K562 (cell line): ENCODE results near the gene SPAG17.

Experiments used
- BCLAF1 ChIP-seq, 2 experiments: fragments of 450-650 bp in 1 of 2; IDR thresholded peaks; 2 replicates each; pipeline ENCODE4 v1.6.1; 2011 to 2017; ENCODE audit warnings: low read depth in 2 of 2, antibody characterized with exemption in 1 of 2, borderline replicate concordance in 1 of 2, low read length in 1 of 2, mild to moderate bottlenecking in 1 of 2, mixed read lengths in 1 of 2; ENCODE audit not compliant: control insufficient read depth in 1 of 2
- C11orf30 ChIP-seq: fragments of 450-650 bp; IDR thresholded peaks from 2 replicates; pipeline ENCODE4 v1.6.1; 2016; ENCODE audit warnings: low read depth, mild to moderate bottlenecking
- CREB1 ChIP-seq, 2 experiments: sonication (generic) in 1 of 2; formaldehyde crosslinking in 1 of 2; IDR thresholded peaks; 2 replicates each; pipeline versions ENCODE4 v1.6.1 to v1.8.0; 2012 to 2022; ENCODE audit warnings: inconsistent platforms in 1 of 2, mild to moderate bottlenecking in 1 of 2, missing genetic modification reagents in 1 of 2, moderate library complexity in 1 of 2
- CTCF ChIP-seq, 3 experiments: IDR thresholded peaks in 2 of 3; conservative IDR thresholded peaks in 1 of 3; 2 replicates each; pipeline ENCODE4 v1.5.1; 2011 to 2012; ENCODE audit warnings: low read length in 3 of 3, mild to moderate bottlenecking in 3 of 3, control low read depth in 2 of 3, improper control_type of control experiment in 1 of 3, inconsistent platforms in 1 of 3, low read depth in 1 of 3, mixed read lengths in 1 of 3, moderate library complexity in 1 of 3; ENCODE audit not compliant: insufficient read depth in 2 of 3
- E2F3 ChIP-seq: fragments of 250-450 bp; sonication (Bioruptor Pico); IDR thresholded peaks from 2 replicates; pipeline ENCODE4 v1.4.0; 2020; ENCODE audit warnings: mild to moderate bottlenecking
- POLR2AphosphoS5 ChIP-seq: IDR thresholded peaks from 2 replicates; pipeline ENCODE4 v1.6.1; 2011; ENCODE audit warnings: mild to moderate bottlenecking, low read depth, low read length, moderate library complexity; ENCODE audit not compliant: control insufficient read depth, insufficient read depth
- SRF ChIP-seq, 2 experiments: fragments of 250-450, 450-650 bp in 1 of 2; sonication (Bioruptor Pico) in 1 of 2; sonication (generic) in 1 of 2; formaldehyde crosslinking; IDR thresholded peaks; 2 replicates each; pipeline versions ENCODE4 v1.5.0 to v1.5.1; 2020 to 2022; ENCODE audit warnings: mild to moderate bottlenecking in 1 of 2, missing genetic modification reagents in 1 of 2
- UBTF ChIP-seq, 2 experiments: IDR thresholded peaks; 2 replicates each; pipeline ENCODE4 v1.6.1; 2012; ENCODE audit warnings: improper control_type of control experiment in 2 of 2, low read depth in 2 of 2, low read length in 2 of 2, borderline replicate concordance in 1 of 2
- ZNF146 ChIP-seq: IDR thresholded peaks from one replicate; pipeline ENCODE4 v1.6.1; 2018; ENCODE audit warnings: missing compliant biosample characterization; ENCODE audit not compliant: unreplicated experiment
- ZNF766 ChIP-seq: fragments of 200-800 bp; sonication (Bioruptor generic); conservative IDR thresholded peaks from 2 replicates; pipeline ENCODE4 v1.6.1; 2016; ENCODE audit warnings: missing genetic modification characterization, missing compliant biosample characterization
- TF ChIP-seq, protein P1 (sequence below): IDR thresholded peaks from 2 replicates; pipeline ENCODE4 v1.6.1; 2011; ENCODE audit warnings: borderline replicate concordance, low read depth, mild to moderate bottlenecking, moderate library complexity, low read length; ENCODE audit not compliant: insufficient read depth, poor library complexity, severe bottlenecking

- no peak for TF ChIP-seq E2F3 (CRISPR knock-in tag)
- no peak for TF ChIP-seq CREB1 (IDR thresholded peaks at IDR 0.05)
- TF ChIP-seq CREB1 (CRISPR knock-in tag; IDR thresholded peaks at IDR 0.05) = no peak
- TF ChIP-seq CTCF (IDR thresholded peaks at IDR 0.05 in 2 of 3, conservative IDR thresholded peaks at IDR 0.05 in 1 of 3; ENCODE audit: insufficient read depth in 2 of 3, low read depth in 1 of 3, low read length in 3 of 3) = no peak
- no peak for TF ChIP-seq ZNF766 (CRISPR knock-in tag)
- no peak for TF ChIP-seq POLR2AphosphoS5
- TF ChIP-seq UBTF (IDR thresholded peaks at IDR 0.05; ENCODE audit: borderline replicate concordance in 1 of 2, low read depth in 2 of 2, low read length in 2 of 2) = no peak
- no peak for TF ChIP-seq BCLAF1 (IDR thresholded peaks at IDR 0.05; ENCODE audit: borderline replicate concordance in 1 of 2, control insufficient read depth in 1 of 2, low read depth in 2 of 2, low read length in 1 of 2)
- no peak for TF ChIP-seq C11orf30
- TF ChIP-seq SRF (CRISPR knock-in tag; IDR thresholded peaks at IDR 0.05) = no peak
- TF ChIP-seq ZNF146 (CRISPR knock-in tag) = no peak
- TF ChIP-seq, protein P1, sequence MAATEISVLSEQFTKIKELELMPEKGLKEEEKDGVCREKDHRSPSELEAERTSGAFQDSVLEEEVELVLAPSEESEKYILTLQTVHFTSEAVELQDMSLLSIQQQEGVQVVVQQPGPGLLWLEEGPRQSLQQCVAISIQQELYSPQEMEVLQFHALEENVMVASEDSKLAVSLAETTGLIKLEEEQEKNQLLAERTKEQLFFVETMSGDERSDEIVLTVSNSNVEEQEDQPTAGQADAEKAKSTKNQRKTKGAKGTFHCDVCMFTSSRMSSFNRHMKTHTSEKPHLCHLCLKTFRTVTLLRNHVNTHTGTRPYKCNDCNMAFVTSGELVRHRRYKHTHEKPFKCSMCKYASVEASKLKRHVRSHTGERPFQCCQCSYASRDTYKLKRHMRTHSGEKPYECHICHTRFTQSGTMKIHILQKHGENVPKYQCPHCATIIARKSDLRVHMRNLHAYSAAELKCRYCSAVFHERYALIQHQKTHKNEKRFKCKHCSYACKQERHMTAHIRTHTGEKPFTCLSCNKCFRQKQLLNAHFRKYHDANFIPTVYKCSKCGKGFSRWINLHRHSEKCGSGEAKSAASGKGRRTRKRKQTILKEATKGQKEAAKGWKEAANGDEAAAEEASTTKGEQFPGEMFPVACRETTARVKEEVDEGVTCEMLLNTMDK = no peak
These were observed 232.6 kb downstream of the SPAG17 start for GRCh38 chr1:117952386-117952785.
